NCI-H526 treated with DMSO at 0.1 percent for 48 hours (cell line): ENCODE data around the gene RFX1.
"Not testable (repeated sequence)": the region's sequence is repeated elsewhere in the genome, so short reads cannot be mapped to it uniquely, and the experiment has no call there.

Source experiments
- DNase-seq: peaks from one replicate; lab custom pipeline; 2025; lab: John Stamatoyannopoulos, UW

RFX1 gene

DNA sequence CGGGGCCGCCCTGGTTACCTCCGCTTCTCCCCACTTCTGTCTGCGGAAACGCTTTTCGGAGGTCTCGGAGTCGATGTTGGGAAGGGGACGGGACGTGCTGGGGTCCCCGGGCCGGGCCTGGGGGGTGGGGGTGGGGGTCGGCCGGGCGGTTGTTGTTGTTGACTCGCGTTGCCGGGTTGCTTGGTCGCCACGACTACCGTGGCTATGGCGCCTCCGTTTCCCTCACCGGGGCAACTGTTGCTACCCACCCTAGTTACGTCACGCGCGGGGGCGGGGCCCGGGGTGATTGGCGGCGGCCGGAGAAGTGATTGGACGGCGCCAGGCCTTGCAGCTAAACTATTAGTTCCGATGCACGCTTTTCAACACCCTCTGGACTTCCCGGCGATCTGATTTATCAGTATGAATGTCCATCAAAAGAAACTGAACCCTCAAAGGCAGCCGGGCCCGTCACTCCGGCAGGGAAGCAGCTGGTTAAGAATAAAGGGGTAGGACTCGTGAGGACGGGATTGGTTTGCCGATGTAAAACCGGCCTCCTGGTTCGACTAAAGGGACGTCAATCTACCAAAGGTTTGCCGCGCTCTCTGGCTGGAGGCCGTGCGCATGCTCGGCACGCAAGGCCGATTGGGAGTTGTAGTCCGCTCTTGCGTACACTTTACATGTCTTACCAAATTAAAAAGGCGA is at the start of gene RFX1:
TSS of gene RFX1 (minus strand) at position 236 of the 681 bp plus-strand sequence. CDS start 12,477 bp downstream, outside the sequence.
- DNase-seq, result peak; percentile 97

DNA sequence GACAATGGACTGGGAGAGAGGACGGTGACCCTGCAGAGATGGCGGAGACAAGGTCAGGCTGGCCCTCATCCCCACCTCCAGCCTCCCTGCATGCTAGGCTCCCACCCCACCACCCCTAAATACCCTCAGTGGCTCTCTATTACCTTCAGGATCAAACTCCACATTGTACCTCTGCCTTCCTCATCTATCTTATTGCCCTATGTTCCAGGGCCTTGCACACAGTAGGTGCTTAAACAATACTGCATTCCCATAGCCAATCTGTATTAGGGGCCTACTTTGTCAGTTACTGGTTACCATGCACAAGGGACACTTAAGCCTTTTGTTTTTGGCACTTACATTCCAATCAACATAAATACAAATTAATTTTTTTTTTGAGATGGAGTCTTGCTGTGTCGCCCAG is 49.3 kb upstream of the RFX1 start:
- no peak for DNase-seq

DNA sequence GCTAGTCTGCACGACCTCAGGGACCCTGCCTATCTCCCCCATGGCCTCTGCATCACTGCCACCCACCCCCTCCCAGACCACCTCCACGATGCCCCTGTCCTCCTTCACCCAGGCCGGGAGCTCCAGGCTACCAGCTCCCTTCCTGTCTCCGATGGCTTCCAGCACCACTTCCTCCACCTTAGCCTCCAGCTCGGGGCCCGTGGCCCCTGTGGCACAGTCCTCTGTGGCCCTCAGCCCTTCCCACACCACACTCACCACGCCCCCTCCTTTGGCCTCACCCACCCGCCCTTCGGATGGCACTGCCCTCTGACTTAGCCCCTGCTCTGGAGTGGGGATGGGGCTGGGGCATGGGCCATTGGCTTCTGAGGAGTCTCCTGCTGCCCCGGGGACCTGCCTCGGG is 48.6 kb upstream of the RFX1 start:
- no peak for DNase-seq

DNA sequence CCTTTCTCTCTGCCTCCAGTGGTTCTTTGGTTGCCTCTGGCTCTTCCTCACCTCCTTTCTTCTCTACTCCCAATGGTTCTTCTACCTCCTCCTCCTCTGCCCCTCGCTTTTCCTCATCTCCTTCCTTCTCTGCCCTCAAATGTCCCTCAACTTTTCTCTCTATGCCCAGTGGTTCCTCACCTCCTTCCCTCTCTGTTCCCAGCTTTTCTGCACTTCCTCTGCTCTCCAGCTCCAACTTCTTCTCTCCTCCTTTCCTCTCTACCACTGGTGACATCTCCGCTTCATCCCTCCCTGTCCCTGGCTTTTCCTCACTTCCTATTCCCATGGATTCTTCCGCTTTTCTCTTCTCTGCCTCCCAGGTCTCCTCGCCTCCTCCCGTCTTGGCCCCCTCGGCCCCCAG is 48.0 kb upstream of the RFX1 start:
- no peak for DNase-seq

DNA sequence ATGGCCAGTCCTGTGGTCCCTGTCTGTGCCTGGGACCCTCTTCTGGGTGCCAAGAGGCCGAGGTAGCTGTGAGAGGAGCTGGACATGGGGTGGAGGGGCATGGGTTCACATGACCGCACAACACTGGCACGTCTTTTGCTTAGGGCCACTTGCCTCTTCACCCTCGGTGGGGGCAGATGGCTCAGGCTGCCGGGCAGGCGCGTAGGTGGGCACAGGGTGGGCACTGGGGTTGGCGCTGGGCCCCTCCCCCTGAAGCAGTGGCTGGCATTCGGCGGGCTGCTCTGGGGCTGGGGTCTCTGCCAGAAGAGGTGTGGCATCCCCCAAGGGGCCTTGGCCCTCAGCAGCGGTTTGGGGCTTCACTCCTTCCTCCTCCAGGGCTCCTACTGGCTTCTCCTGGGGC is 47.4 kb upstream of the RFX1 start:
- no peak for DNase-seq

DNA sequence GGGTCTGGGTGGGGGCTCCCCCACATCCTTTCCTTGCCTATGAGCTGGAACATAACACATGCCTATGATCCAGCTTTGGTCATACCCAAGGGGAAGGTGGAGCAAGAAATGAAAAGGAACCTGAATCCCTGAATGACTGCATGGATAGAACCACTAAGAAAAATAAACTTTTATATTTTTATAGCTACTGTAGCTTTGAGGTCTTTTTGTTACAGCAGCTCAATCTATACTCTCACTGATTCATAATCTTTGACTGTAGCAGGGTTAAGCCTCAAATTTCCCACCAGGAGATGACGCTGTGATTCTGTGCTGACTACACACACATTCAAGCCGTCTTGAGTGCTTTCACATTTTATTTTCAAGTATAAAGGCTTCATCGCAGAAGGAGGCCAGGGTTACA is 46.9 kb upstream of the RFX1 start:
- no peak for DNase-seq

DNA sequence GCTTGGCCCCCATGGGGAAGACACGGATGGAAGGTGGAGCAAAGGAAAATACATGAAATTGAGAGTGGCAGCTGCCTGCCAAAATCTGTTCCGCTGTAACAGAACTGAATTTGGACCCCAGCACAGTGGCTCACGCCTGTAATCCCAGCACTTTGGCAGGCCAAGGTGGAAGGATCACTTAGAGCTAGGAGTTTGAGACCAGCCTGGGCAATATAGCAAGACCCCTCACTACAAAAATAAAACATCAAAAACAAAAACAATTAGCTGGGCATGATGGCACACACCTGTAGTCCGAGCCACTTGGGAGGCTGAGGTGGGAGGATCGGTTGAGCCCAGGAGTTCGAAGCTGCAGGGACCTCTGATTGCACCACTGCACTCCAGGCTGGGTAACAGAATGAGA is 46.4 kb upstream of the RFX1 start:
- no peak for DNase-seq

DNA sequence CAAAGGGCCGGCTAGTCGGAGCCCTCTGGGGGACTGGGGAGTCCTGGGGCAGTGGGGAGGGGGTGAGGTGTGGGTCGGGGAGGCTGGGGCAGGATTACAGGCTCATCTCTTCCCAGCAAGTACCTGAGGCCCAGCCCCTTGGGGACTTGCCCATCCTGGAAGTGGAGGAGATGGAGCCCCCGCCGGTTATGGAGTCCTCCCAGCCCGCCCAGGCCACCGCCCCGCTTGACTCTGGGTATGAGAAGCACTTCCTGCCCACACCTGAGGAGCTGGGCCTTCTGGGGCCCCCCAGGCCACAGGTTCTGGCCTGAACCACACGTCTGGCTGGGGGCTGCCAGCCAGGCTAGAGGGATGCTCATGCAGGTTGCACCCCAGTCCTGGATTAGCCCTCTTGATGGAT is 45.9 kb upstream of the RFX1 start:
- DNase-seq, result no peak

DNA sequence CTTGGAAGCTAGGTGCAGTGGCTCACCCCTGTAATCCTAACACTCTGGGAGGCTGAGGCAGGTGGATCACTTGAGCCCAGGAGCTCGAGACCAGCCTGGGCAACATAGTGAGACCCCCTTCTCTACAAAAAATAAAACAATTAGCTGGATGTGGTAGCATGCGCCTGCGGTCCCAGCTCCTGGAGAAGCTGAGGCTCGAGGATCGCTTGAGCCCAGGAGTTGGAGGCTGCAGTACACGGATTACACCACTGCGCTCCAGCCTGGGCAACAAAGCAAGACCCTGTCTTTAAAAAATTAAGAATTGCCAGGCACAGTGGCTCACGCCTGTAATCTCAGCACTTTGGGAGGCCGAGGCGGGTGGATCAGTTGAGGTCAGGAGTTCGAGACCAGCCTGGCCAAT is 44.8 kb upstream of the RFX1 start:
- DNase-seq, result not testable (repeated sequence)

DNA sequence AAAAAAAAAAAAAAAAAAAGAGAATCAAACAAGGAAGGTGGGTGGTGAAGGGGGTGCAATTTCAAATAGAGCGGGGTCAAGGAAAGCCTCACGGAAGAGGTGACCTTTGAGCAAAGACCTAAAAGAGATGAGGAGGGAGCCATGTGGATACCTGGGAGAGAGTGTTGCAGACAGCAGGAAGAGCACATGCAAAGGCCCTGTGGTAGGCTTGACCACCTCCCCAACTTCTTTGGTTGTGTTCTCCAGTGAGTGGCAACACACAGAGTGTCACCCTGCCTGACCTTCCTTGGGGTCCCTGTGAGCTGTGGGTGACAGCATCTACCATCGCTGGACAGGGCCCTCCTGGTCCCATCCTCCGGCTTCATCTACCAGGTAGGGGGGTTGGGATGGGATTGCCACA is 44.4 kb upstream of the RFX1 start:
- DNase-seq, result no peak

DNA sequence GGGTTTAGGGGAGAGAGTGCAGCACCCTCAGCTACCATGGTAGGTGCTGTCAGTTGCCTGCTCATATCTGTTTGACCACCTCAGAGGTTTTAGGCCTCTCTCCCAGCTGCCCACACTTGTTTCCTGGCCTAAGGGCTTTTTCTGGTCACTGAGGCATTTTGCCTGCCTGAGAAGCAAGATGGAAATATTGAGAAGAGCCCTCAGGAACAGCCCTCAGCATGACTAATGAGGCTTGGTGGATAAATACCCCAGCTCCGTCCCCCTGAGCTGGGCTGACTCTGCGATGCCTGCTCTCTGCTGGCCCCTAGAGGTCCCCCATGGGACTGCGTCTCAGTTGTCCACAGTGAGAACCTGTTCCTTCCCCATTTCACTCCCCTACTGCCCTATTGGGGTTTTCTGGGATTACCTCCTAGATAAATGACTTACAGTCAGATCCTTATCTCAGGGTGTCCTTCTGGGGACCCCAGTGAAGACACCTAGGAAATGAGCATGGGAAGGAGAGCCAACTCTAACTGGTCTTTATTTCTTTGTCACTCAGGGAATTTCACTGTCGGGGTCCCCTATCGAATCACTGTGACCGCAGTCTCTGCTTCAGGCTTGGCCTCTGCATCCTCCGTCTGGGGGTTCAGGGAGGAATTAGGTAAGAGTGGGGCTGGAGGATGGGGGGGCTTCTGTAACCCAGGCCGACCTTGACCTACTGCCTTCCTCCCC is 42.5 kb upstream of the RFX1 start:
- no peak for DNase-seq

DNA sequence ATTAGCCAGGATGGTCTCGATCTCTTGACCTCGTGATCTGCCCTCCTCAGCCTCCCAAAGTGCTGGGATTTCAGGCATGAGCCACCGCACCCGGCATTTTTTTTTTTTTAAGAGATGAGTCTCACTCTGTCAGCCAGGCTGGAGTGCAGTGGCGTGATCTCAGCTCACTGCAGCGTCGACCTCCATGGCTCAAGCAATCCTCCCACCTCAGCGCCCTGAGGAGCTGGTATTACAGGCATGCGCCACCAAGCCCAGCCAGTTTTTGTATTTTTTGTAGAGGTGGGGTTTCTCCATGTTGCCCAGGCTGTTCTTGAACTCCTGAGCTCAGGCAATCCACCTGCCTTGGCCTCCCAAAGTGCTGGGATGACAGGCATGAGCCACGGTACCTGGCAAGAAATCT is 41.7 kb upstream of the RFX1 start:
- DNase-seq, result not testable (repeated sequence)

DNA sequence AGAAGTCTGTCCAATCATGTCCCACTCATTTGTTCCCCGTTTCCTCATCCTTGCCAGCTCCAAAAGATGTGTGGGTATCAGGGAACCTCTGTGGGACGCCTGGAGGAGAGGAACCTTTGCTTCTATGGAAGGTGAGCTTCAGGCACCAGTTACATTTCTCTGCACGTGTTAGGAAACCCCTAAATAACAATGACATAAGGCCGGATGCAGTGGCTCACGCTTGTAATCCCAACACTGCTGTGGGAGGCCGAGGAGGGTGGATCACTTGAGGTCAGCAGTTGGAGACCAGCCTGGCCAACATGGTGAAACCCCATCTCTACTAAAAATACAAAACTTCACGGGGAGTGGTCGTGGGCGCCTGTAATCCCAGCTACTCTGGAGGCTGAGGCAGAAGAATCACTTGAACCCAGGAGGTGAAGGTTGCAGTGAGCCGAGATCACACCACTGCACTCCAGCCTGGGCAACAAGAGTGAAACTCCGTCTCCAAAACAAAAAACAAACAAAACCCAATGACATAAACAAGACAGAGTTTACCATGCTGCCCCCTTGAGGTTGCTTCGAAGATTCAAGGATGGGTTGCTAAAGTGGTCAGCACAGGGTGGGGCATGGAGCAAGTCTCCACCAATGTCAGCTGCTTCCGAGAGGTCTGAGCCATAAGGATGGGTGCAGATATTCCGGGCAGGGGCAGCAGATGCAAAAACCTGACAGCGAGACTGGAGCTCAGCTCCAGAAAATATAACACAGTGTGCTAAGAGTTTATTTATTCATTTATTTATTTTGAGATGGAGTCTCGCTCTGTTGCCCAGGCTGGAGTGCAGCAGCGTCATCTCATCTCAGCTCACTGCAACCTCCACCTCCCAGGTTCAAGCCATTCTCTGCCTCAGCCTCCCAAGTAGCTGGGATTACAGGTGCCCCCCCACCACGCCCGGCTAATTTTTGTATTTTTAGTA is 36.8 kb upstream of the RFX1 start:
- not testable (repeated sequence) for DNase-seq

DNA sequence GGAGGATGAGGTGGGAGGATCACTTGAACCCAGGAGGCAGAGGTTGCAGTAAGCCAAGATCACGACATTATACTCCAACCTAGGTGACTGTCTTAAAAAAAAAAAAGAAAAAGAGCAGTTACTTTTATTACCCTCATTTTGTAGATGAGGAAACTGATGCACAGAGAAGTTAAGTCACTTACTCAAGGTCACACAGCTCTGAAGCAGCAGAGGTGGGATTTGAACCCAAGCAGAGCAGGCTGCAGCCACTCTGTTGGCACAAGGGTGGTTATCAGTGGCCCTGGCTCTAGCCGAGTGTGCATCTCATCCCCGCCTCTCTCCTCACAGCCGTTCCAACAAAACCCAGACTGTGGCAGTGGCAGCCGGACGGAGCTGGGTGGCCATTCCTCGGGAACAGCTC is 33.1 kb upstream of the RFX1 start:
- DNase-seq, result no peak

DNA sequence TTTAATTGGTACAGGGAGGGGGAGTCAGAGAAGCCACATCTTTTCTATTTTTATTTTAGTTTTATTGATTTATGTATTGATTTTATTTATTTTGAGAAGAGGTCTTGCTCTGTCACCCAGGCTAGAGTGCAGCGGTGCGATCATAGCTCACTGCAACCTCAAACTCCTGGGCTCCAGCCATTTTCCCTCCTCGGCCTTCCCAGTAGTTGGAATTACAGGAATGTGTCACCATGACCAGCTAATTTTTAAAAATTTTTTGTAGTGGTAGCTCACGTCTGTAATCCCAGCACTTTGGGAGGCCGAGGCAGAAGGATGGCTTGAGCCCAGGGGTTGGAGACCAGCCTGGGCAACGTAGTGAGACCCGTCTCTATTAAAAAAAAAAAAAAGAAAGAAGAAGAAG is 29.6 kb upstream of the RFX1 start:
- DNase-seq, result no peak

DNA sequence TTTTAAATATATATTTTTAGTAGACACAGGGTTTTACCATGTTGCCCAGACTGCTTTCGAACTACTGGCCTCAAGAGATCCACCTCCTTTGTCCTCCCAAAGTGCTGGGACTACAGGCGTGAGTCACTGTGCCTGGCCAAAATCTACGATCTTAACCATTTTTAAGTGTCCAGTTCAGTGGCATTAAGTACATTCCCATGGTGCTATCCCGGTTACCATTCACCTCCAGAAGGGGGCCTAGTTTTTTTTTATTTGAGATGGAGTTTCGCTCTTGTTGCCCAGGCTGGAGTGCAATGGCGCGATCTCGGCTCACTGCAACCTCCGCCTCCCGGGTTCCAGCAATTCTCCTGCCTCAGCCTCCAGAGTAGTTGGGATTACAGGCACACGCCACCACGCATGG is 29.0 kb upstream of the RFX1 start:
- DNase-seq, result not testable (repeated sequence)

DNA sequence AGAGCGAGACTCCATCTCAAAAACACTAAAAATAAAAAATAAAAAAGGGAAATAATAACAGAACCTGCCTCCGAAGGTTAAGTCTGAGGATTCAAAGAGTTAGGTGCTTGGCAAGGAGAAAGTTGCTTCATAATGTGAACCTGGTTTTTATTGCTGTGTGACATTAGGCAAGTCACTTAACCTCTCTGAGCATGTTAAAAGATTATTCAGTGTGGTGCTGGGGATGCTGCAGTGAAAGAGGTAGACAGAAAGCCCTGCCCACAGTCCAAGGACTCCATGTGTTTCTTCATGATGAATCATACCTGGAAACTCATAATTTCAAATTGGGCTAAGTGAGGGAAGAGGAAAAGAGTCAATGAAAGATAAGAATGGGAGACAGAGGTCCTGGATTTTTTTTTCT is 27.8 kb upstream of the RFX1 start:
- no peak for DNase-seq

DNA sequence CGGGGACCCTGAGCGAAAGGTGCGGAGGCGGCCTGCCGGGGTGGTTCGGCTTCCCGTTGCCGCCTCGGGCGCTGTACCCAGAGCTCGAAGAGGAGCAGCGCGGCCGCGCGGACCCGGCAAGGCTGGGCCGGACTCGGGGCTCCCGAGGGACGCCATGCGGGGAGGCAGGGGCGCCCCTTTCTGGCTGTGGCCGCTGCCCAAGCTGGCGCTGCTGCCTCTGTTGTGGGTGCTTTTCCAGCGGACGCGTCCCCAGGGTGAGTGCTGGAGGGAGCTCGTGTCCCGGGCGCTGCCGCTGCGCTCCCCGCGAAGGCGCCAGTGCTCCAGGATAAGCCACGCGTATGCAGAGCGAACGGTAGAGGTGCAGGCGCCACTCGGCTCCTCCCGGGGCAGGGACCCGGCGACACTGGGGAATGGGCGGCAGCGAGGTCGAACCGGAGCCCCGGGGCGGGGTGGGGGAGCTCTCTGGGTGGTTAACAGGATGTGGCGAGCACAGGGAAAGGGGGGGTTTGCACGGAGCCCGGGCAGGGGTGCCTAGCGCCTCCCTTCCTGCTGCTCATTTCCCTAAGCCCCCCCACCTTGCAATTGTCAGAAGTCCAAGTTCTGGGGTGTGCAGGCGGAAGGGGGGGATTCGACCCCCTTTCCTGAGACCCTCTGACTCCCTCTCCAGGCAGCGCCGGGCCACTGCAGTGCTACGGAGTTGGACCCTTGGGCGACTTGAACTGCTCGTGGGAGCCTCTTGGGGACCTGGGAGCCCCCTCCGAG is 25.8 kb upstream of the RFX1 start, which contains the start of gene IL27RA:
TSS of gene IL27RA (plus strand) at position 44 of the 762 bp plus-strand sequence. CDS start at position 155, 111 bp downstream.
- peak; percentile 28 for DNase-seq

DNA sequence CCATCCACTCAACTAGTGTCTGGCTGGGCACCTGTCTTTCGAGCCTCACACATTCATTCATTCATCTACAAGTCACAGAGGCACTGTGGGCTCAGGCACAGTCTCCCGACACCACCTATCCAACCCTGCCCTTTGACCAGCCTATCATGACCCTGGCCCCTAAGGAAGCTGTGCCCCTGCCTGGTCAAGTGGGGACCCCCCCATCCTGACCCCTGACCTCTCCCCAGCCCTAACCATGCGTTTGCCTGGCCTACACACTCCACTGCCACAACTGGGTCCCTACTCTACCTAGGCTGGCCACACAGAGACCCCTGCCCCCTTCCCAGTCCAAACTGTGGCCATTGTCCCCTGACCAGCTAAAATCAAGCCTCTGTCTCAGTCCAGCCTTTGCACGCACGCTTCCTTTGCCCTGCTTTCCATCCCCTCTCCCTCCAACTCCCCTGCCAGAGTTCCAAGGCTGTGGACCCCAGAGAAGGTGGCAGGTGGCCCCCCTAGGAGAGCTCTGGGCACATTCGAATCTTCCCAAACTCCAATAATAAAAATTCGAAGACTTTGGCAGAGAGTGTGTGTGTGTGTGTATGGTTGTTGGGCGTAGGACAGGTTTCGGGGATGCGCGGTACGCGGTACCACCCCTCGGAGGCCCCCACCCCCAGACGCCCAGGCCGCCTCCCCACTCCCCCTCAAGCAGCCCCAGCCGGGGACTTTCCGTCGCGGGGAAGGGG is 25.0 kb upstream of the RFX1 start:
- no peak for DNase-seq

DNA sequence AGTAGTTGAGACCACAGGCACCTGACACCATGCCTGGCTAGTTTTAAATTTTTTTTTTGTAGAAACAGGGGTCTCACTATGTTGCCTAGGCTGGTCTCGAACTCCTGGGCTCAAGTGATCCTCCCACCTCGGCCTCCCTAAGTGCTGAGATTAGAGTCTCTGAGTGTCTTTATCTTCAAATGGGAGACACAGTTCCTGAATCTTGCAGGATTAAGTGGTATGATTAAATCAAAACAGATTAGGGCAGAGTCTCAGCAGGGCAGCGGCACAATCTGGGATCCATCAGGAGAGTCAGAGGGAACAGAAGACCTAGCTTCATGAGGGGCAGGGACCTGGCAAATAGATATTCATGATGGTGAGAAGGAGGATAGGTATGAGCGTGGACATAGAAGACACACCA is 22.8 kb upstream of the RFX1 start:
- no peak for DNase-seq

DNA sequence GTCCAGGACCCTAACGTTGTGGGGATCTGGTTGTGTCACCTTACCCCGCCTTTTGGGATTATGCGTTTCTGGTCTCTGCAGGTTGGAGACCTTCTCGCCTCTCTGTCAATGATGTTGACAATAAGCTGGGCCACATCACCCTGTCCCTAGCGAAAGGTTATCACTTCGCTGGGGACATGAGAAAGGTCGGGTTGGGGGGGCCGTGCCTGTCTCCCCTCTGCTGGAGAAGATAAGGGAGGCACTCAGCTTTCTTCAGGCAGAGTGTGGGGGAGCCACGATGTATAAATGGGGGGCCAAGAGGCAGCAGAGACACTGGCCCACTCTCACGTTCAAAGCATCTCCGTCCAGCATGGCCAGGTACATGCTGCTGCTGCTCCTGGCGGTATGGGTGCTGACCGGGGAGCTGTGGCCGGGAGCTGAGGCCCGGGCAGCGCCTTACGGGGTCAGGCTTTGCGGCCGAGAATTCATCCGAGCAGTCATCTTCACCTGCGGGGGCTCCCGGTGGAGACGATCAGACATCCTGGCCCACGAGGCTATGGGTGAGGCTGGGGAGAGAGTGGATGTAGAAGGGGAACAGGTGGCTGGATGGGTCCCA is 21.8 kb upstream of the RFX1 start, which contains the start of gene RLN3:
TSS of gene RLN3 (plus strand) at position 293 of the 595 bp plus-strand sequence. CDS start at position 350, 57 bp downstream.
- DNase-seq, result no peak
